Measurements from ENCODE around the gene SNRPF.

GRCh38 chr12:95837240-95838038 lies 21.3 kb upstream of the SNRPF start:
- no peak for TF ChIP-seq POLR2A (IDR thresholded peaks at IDR 0.05)
- no peak for TF ChIP-seq CTCF (IDR thresholded peaks at IDR 0.05)

All from testis (tissue), 2 donors.